Subcutaneous abdominal adipose tissue (tissue), 5 donors: ENCODE results near the gene FGR.

Source experiments
- H3K27ac ChIP-seq: one replicate; pipeline ENCODE4 v1.7.0; 2013; ENCODE audit warnings: low read depth, mild to moderate bottlenecking, inconsistent platforms, low read length, moderate library complexity
- H3K27me3 ChIP-seq, 5 donors: one replicate each; pipeline ENCODE4 v1.7.0; 2013; ENCODE audit warnings: low read length in 5 of 5, inconsistent platforms in 1 of 5; ENCODE audit not compliant: control insufficient read depth in 5 of 5, insufficient read depth in 4 of 5
- H3K36me3 ChIP-seq, 5 donors: one replicate each; pipeline ENCODE4 v1.7.0; 2013; ENCODE audit warnings: low read length in 5 of 5; ENCODE audit not compliant: control insufficient read depth in 5 of 5, insufficient read depth in 5 of 5
- H3K4me1 ChIP-seq, 5 donors: one replicate each; pipeline ENCODE4 v1.7.0; 2013; ENCODE audit warnings: low read length in 5 of 5, mild to moderate bottlenecking in 3 of 5, moderate library complexity in 1 of 5; ENCODE audit not compliant: control insufficient read depth in 5 of 5, insufficient read depth in 5 of 5
- H3K4me3 ChIP-seq, 5 donors: one replicate each; pipeline ENCODE4 v1.7.0; 2013; ENCODE audit warnings: low read length in 5 of 5, low read depth in 1 of 5
- H3K9ac ChIP-seq, 5 donors: one replicate each; pipeline ENCODE4 v1.7.0; 2013; ENCODE audit warnings: low read length in 5 of 5, mild to moderate bottlenecking in 4 of 5, moderate library complexity in 3 of 5
- H3K9me3 ChIP-seq, 5 donors: one replicate each; pipeline ENCODE4 v1.7.0; 2013; ENCODE audit warnings: low read length in 5 of 5; ENCODE audit not compliant: control insufficient read depth in 5 of 5
- donor health status: healthy.
- donor health status: healthy.
- donor health status: healthy.
- donor health status: healthy.
- donor health status: healthy.

FGR gene

DNA sequence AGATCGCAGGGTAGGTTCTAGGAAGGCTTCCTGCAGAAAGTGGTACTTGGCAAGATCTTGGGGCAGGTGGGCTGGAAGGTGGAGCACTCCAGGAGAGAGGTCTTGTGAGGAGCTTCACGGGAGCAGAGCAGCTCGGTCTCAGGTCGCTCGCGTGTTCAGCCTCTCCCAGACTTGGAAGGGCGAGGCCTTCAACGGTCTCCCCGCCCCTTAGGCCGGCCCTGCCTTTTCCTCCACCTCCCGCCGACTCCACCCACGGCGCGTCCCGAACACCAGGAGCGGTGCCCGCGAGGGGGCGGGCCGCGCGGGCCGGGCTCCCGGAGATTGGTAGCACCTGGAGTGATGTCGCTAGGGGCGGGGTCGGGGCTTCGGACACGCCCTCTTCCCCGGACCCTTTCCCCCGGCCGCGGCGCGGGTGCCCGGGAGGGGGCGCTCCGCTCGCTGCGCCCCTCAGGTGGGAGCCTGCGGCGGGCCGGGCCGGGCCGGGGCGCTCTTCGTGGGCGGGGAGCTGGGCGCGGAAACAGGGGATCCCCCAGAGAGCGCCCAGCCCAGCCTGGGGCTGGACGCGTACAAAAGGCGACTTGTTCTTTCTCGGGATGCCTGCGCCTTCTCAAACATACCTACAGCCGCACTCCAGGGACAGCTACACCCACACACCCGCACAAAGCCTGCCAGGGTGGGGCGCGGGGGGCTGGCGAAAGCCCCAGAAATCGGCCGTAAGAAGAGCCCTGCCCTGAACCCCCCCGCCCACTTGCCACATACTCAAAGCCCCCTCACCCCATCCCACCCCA, 66.5 kb downstream of the FGR start:
- Histone ChIP-seq H3K4me1 (peaks cover 27 to 96% (median 93%) of the 10 kb centered on the region in 5 donors), H3K36me3 (no peaks in the 10 kb centered on the region), H3K9me3 (no peaks in the 10 kb centered on the region), H3K4me3 (peak overlapping the region; percentile 8 to 56 (median 49)), H3K27me3 (no peaks in the 10 kb centered on the region), H3K9ac (peak overlapping the region in 3 of 5 donors; percentile 38 to 60 (median 56)), H3K27ac (peak overlapping the region; percentile 46)

DNA sequence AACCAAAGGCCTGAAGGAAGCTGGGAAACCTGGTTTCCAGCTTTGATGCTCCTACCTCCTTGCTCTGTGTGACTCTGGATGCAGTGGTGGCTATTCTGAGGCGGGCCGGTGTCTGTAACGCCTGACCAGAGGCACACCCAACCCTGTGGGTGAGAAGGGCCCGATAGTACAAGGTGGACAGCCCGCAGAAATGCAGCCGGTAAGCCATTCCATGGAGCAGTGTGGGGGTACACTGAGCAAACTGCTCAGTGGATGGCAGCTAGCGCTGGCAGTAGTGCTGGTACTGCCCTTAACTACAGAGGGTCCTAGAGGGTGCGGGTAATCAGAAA, 67.0 kb downstream of the FGR start:
- peaks cover 29 to 96% (median 94%) of the 10 kb centered on the region in 5 donors for H3K4me1 ChIP-seq
- no peaks in the 10 kb centered on the region for H3K27me3 ChIP-seq
- peak overlapping the region in 3 of 5 donors; percentile 38 to 60 (median 56) for H3K9ac ChIP-seq
- H3K36me3 ChIP-seq = no peaks in the 10 kb centered on the region
- H3K4me3 ChIP-seq = peak overlapping the region; percentile 8 to 56 (median 49)
- H3K9me3 ChIP-seq = no peaks in the 10 kb centered on the region
- H3K27ac ChIP-seq = peak overlapping the region; percentile 30

DNA sequence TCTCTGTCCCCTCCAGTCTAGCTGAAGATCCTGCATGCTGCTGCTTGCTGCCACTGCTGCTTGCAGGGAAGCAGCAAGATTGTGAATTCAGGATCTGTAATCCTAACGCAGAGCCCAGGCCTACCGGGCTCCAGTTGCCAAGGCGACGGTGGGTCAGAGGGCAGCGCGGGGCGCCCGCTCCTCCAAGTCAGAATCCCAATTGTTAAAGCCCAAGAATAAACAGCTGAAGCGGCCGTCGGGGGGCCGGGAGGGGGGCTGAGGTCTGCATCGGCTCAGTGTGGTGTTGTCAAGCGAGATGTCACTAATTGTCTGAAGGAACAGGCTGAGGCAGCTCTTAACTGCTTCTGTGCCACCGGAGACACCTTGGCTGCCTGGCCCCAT, 67.8 kb downstream of the FGR start:
- Histone ChIP-seq H3K27ac (no peak overlapping the region), H3K4me1 (peaks cover 32 to 96% (median 94%) of the 10 kb centered on the region in 5 donors), H3K4me3 (no peak overlapping the region), H3K27me3 (no peaks in the 10 kb centered on the region), H3K9ac (peak overlapping the region in 2 of 5 donors; percentile 12 to 60), H3K9me3 (no peaks in the 10 kb centered on the region), H3K36me3 (no peaks in the 10 kb centered on the region)

DNA sequence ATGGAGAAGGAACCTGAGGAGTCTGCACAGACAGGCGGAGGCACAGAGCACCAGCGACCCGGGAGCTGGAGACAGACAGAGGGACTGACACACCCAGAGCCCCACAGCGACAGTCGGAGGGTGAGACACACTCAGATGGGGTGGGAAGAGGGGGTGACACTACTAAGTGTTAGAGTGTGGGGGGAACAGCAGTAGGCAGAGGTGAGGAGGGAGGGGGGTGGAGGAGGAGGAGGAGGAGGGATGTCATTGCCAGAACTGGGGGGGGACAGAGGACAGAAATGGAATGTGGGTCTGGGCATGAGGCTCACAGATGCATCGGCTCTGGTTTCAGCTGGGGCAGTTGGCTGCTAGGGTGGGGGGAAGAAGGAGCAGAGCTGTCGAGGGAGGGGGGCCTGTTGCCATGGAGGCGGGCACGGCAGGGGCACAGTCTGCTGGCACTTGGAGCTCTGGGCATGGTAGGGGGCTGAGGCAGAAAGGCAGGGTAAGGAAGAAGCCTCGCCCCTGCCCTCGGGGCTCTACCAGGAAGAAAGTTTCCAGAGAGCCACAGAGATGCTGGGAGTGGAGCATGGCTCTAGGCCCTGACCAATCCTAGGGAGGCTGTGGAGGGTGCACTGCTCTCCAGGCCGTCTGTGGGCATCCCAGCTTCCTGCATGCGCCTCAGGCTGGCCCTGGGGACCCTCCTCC, 68.4 kb downstream of the FGR start:
- peak overlapping the region in 1 of 5 donors; percentile 60 for H3K9ac ChIP-seq
- no peaks in the 10 kb centered on the region for H3K36me3 ChIP-seq
- peaks cover 32 to 96% (median 94%) of the 10 kb centered on the region in 5 donors for H3K4me1 ChIP-seq
- H3K27ac ChIP-seq = no peak overlapping the region
- H3K27me3 ChIP-seq = no peaks in the 10 kb centered on the region
- no peak overlapping the region for H3K4me3 ChIP-seq
- no peaks in the 10 kb centered on the region for H3K9me3 ChIP-seq

DNA sequence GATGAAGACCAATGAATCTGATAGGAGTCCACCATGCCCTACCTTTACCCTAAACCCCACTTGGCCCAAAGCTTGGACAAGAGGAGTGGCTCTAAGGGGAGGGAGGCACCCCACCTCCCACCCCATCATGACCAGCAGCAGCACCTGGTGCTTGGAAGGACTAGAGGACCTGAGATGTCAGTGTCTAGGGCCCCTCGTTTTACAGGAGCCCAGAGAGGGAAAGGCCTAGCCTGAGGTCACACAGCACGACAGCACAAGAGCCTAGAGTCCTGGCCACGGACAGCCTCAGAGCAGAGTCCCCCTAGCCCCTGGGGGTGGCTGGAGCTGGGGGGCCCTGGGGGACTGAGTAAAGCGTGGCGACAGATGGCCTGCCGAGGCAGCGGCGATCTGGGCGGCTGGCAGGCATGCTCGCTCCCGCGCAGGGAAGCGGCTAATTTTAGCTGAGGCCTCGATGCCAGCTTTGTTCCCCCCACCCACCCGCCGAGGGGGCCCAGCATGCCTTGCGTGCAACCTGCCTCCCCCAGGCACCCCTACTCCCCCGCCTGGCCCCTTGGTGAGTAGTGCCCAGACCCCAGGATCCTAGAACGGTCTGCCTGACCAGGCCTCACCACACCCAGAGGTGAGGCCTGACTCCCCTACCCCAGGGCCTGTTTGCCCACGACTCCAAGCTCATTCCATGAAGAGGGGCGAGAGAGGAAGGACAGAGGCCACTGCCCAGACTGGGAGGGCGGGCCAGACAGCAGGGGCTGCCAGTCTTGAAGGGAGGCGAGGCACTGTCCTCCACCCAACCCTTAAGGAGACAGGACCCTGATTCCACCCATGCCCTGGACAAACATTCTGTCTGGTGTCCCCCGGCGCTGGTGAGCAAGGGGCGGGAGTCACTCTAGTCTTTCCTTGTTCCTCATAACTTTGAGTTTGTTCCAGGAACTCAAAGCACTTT, 70.0 kb downstream of the FGR start:
- H3K9me3 ChIP-seq = no peaks in the 10 kb centered on the region
- peaks cover 30 to 98% (median 96%) of the 10 kb centered on the region in 5 donors for H3K4me1 ChIP-seq
- H3K27ac ChIP-seq = peak overlapping the region; percentile 72
- H3K36me3 ChIP-seq = peaks cover 0 to 7% (median 0%) of the 10 kb centered on the region in 5 donors
- H3K27me3 ChIP-seq = no peaks in the 10 kb centered on the region
- H3K4me3 ChIP-seq = no peak overlapping the region
- H3K9ac ChIP-seq = peak overlapping the region in 3 of 5 donors; percentile 48 to 63 (median 62)

DNA sequence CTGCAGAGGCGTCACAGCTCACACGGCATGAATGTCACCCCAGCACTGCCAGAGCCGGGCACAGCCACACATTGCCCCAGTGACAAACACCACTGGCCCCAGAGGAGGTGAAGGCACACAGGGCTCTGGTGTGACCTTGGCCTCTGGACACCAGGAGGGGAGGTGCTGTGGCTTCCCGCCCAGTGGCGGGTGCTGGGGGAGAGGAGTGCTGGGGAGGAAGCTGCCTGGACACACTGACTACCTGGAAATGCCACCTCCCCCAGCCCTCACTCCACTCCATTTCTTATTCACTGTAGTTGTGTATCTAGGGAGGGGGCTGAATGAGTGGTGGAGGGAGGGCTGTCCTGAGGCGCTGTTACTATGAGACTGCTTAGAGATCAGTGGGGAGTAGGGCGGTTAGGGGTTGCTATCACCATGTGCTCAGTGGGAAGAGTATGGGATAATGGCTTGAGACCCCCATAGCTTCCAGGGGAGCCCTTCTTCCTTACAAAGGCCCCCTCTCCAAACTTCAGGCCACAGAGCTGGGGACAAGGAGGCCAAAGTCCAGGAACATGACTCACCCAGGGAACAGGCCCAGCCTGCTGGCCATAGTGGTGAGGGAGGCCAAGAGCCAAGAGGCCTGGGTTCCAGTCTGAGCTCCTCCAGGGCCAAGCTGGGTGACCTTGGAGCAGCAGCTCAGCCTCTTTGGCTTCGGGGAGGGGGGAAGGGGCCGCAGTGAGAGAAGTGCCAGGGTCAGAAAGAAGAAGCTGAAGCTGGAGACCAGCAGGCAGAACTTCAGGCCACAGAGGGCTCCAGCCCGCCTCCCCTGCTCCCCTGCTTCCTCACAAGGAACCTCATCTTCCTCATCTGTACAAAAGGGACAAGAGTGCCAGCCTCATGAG, 71.2 kb downstream of the FGR start:
- Histone ChIP-seq H3K4me3 (no peak overlapping the region), H3K27ac (peak overlapping the region; percentile 72), H3K9ac (peak overlapping the region in 4 of 5 donors; percentile 48 to 62 (median 54)), H3K4me1 (peaks cover 27 to 89% (median 86%) of the 10 kb centered on the region in 5 donors), H3K27me3 (no peaks in the 10 kb centered on the region), H3K9me3 (no peaks in the 10 kb centered on the region), H3K36me3 (peaks cover 0 to 8% (median 0%) of the 10 kb centered on the region in 5 donors)

DNA sequence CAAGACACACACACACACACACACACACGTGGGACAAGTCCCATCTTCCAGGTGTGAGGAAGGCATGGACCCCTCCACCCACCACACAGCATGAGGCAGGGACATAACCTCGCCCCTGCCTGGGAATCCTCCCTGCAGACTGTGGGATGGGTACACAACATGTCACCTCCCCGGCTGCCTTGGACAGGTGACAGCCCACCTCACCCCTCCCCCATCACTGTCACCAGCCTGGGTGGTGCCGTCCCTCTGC, 71.7 kb downstream of the FGR start:
- Histone ChIP-seq H3K4me1 (peaks cover 27 to 84% (median 83%) of the 10 kb centered on the region in 5 donors), H3K36me3 (peaks cover 0 to 12% (median 3%) of the 10 kb centered on the region in 5 donors), H3K27me3 (no peaks in the 10 kb centered on the region), H3K4me3 (no peak overlapping the region), H3K9me3 (no peaks in the 10 kb centered on the region), H3K9ac (peak overlapping the region in 2 of 5 donors; percentile 48 to 52), H3K27ac (peak overlapping the region; percentile 72)

DNA sequence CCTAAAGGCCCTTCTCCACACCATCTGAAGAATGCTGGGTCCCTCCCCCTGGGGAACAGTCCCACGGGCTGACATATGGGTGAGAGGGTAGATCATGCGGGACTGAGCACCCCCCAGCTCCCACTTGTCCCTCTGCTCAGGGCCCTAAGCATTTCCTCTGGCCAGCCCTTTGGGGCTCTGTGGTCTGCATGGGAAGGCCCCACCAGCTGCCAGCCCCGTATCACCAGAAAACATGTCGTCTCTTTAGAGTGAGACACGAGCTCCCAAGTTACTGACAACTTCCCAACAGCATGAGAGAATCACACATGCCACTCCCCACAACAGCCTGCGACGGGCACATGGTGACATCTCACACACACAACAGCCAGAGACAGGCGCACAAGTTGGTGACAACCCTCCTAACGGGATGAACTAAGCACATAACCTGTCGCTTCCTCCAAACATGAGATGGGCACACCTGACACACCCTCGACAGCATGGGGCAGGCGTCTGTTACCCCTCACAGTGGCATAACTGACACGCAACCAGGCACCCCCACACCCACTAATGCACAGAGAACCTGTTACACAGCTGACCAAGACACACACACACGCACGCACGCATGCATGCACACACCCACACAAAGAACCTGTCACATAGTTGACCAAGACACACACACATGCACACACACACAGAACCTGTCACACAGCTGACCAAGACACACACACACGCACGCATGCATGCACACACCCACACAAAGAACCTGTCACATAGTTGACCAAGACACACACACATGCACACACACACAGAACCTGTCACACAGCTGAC, 72.2 kb downstream of the FGR start:
- no peaks in the 10 kb centered on the region for H3K9me3 ChIP-seq
- peaks cover 0 to 17% (median 7%) of the 10 kb centered on the region in 5 donors for H3K36me3 ChIP-seq
- peak overlapping the region in 2 of 5 donors; percentile 37 to 59 for H3K9ac ChIP-seq
- H3K27ac ChIP-seq = peak overlapping the region; percentile 23
- peaks cover 22 to 83% (median 82%) of the 10 kb centered on the region in 5 donors for H3K4me1 ChIP-seq
- H3K27me3 ChIP-seq = no peaks in the 10 kb centered on the region
- no peak overlapping the region for H3K4me3 ChIP-seq
